B cell (primary cell): ENCODE data around the gene ANAPC13. TPM values are rescaled to one million over a fixed set of nuclear protein-coding genes. Genes with fewer than 3 reads are reported as not detected.

Experiments
- ATAC-seq: fragments of 200-7000 bp; cut with Tn5 transposase; one replicate; pipeline ENCODE4 v1.10.0; 2021; ENCODE audit warnings: low read depth, mild to moderate bottlenecking, moderate number of reproducible peaks, moderate library complexity
- CTCF ChIA-PET: fragments of 350-600 bp; sonication (Branson Sonifier 250); formaldehyde crosslinking; loops from one replicate; lab custom pipeline; 2021; ENCODE audit warnings: antibody characterized with exemption, inconsistent platforms; lab: Charles Lee
- POLR2A ChIA-PET: fragments of 350-600 bp; sonication (Branson Sonifier 250); formaldehyde crosslinking; loops from one replicate; lab custom pipeline; 2021; ENCODE audit warnings: antibody characterized with exemption; lab: Charles Lee
- DNase-seq: peaks from one replicate; pipeline ENCODE4 v3.0.0; 2013
- H2AFZ ChIP-seq: 2 replicates; pipeline ENCODE4 v1.6.1; 2012; ENCODE audit warnings: mild to moderate bottlenecking, low read depth, low read length; ENCODE audit not compliant: insufficient read depth, poor library complexity, severe bottlenecking
- H3K27ac ChIP-seq, 2 donors: 1 replicate in 1 of 2; 2 replicates in 1 of 2; pipeline ENCODE4 v1.5.1; 2012 to 2013; ENCODE audit warnings: low read length in 2 of 2, mild to moderate bottlenecking in 2 of 2, moderate library complexity in 1 of 2
- H3K27me3 ChIP-seq, 4 experiments: fragments of 200-600 bp in 1 of 4; sonication (generic) in 1 of 4; replicated peaks in 1 of 4; 1 replicate in 2 of 4; 2 replicates in 2 of 4; pipeline versions ENCODE4 v1.6.1 to v1.7.0; 2013 to 2016; ENCODE audit warnings: low read length in 3 of 4, mild to moderate bottlenecking in 2 of 4, mixed read lengths in 1 of 4, moderate library complexity in 1 of 4; ENCODE audit not compliant: insufficient read depth in 4 of 4, control insufficient read depth in 3 of 4; ENCODE audit errors: control extremely low read depth in 1 of 4
- H3K36me3 ChIP-seq, 2 experiments: replicated peaks in 1 of 2; 1 replicate in 1 of 2; 2 replicates in 1 of 2; pipeline versions ENCODE4 v1.6.1 to v1.7.1; 2013; ENCODE audit warnings: low read length in 1 of 2; ENCODE audit not compliant: insufficient read depth in 2 of 2, control insufficient read depth in 1 of 2; ENCODE audit errors: control extremely low read depth in 1 of 2, extremely low read depth in 1 of 2
- H3K4me1 ChIP-seq, 2 donors: fragments of 200-600 bp in 1 of 2; sonication (generic) in 1 of 2; 1 replicate in 1 of 2; 2 replicates in 1 of 2; pipeline versions ENCODE4 v1.5.1 to v1.6.1; 2013 to 2017; ENCODE audit warnings: low read length in 2 of 2; ENCODE audit not compliant: control insufficient read depth in 2 of 2, insufficient read depth in 2 of 2
- H3K4me2 ChIP-seq: replicated peaks from 2 replicates; pipeline ENCODE3; 2012; ENCODE audit warnings: mild to moderate bottlenecking, low read depth, low read length; ENCODE audit not compliant: poor library complexity, severe bottlenecking
- H3K4me3 ChIP-seq, 5 experiments: fragments of 200-600 bp in 1 of 5; sonication (generic) in 1 of 5; 1 replicate in 3 of 5; 2 replicates in 2 of 5; pipeline versions ENCODE4 v1.5.1 to v1.7.0; 2011 to 2016; ENCODE audit warnings: low read length in 4 of 5, mild to moderate bottlenecking in 4 of 5, low read depth in 2 of 5, control low read depth in 1 of 5, moderate library complexity in 1 of 5; ENCODE audit not compliant: insufficient read depth in 1 of 5; ENCODE audit errors: control extremely low read depth in 1 of 5, extremely low read depth in 1 of 5
- H3K79me2 ChIP-seq: fragments of 200-600 bp; sonication (generic); one replicate; pipeline ENCODE4 v1.6.0; 2016; ENCODE audit warnings: low read length; ENCODE audit not compliant: control insufficient read depth, insufficient read depth
- H3K9ac ChIP-seq: fragments of 200-600 bp; sonication (generic); 2 replicates; pipeline ENCODE4 v1.6.1; 2017; ENCODE audit warnings: mild to moderate bottlenecking, low read length, moderate library complexity
- H3K9me3 ChIP-seq, 3 donors: one replicate each; pipeline versions ENCODE4 v1.6.1 to v1.7.1; 2013; ENCODE audit warnings: low read length in 2 of 3; ENCODE audit not compliant: control insufficient read depth in 2 of 3, insufficient read depth in 1 of 3; ENCODE audit errors: control extremely low read depth in 1 of 3
- H4K20me1 ChIP-seq: 2 replicates; pipeline ENCODE4 v1.6.0; 2012; ENCODE audit warnings: mild to moderate bottlenecking, low read length; ENCODE audit not compliant: insufficient read depth, control insufficient read depth, poor library complexity, severe bottlenecking
- H3K27ac Mint-ChIP-seq: one replicate; pipeline ENCODE4 v1.8.0; 2021; ENCODE audit warnings: mixed read lengths
- H3K27me3 Mint-ChIP-seq: one replicate; pipeline ENCODE4 v1.8.0; 2021; ENCODE audit warnings: mixed read lengths
- H3K4me1 Mint-ChIP-seq: one replicate; pipeline ENCODE4 v1.8.0; 2021; ENCODE audit warnings: mixed read lengths
- H3K4me3 Mint-ChIP-seq: one replicate; pipeline ENCODE4 v1.8.0; 2021; ENCODE audit warnings: mixed read lengths
- H3K9me3 Mint-ChIP-seq: one replicate; pipeline ENCODE4 v1.8.0; 2022; ENCODE audit warnings: mixed read lengths; ENCODE audit not compliant: insufficient read depth
- CTCF ChIP-seq: fragments of 200-600 bp; IDR thresholded peaks from one replicate; pipeline ENCODE4 v1.8.0; 2022; ENCODE audit warnings: antibody characterized with exemption, mild to moderate bottlenecking
- EZH2 ChIP-seq: IDR thresholded peaks from 2 replicates; pipeline ENCODE4 v1.6.1; 2012; ENCODE audit warnings: borderline replicate concordance, low read depth, mild to moderate bottlenecking, moderate library complexity, low read length; ENCODE audit not compliant: insufficient read depth, poor library complexity, severe bottlenecking
- WGBS: methylation state at CpG from one replicate; pipeline ENCODE4 v1.1.5; 2013; ENCODE audit warnings: missing lambda C conversion rate; ENCODE audit not compliant: insufficient coverage; 5-methylcytosine and 5-hydroxymethylcytosine counted together
- intact Hi-C: fragments of 100-400 bp; cut with micrococcal nuclease; formaldehyde crosslinking; loops from one replicate; pipeline ENCODE4 v1.10.0; 2022
- polyA plus RNA-seq: library from polyadenylated mRNA; depleted of rRNA; stranded (reverse); fragments of >200 nt; gene quantifications from 2 replicates; pipeline ENCODE4 v1.2.3, GENCODE V29; 2012
- total RNA-seq, 2 donors: library from RNA; stranded (reverse); fragments of 120-200 nt in 1 of 2; gene quantifications; 1 replicate in 1 of 2; 2 replicates in 1 of 2; pipeline versions ENCODE4 v1.2.3 to v1.2.4, GENCODE V29; 2013 to 2022

ANAPC13 gene
- total and polyA plus RNA-seq, 2 donors (not counting 1 experiment from before 2014, with no cell fraction given): 13.0 to 29.3 TPM

DNA sequence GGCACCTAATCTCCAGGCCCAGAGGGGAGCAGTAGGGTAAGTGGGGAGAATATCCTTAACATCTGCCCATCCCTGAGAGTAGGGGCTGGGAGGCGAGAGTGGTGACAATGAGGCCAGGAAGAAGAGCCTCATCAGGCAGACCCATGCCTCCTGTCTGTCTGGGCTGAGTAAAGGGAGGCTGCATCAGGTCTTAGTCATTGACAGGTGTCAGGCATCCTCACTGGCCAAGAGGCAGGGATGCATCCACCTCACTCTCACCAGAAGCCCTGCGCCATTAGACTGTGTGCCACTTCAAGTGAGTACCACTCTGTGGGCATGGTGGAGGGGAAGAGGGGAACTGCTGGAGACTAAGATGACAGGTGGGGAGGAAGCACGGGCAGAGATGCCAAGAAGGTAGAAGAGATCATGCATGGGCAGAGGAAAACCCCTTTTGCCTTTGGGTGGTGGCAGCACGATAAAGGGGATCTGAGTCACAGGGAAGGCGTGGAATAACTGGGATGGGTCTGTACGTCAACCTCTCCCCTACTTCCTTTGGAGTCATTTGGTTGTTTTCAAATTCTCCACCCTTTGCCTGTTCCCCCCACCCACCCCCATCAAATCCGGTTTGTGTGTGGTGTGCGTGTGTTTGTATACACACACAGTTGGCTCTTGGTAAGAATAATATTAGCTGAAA lies 14.1 kb downstream of the ANAPC13 start:
- Mint-ChIP-seq H3K27ac (no peak overlapping the region), H3K4me1 (no peaks in the 10 kb centered on the region), H3K9me3 (no peaks in the 10 kb centered on the region), H3K4me3 (no peak overlapping the region), H3K27me3 (no peaks in the 10 kb centered on the region)
- no peak overlapping the region for H3K27ac ChIP-seq
- H3K79me2 ChIP-seq: no peaks in the 10 kb centered on the region
- no peaks in the 10 kb centered on the region for H4K20me1 ChIP-seq
- no peaks in the 10 kb centered on the region for H3K9me3 ChIP-seq
- no peak overlapping the region for H2AFZ ChIP-seq
- intact Hi-C loops: loop anchor here (5.0 kb wide), 2 partner anchors 654 to 1744 kb away; no protein-coding TSS in a partner anchor
- DNase-seq (no peak), ATAC-seq (no peak)
- ChIA-PET POLR2A (no interaction called here), CTCF (interaction anchor here (6.4 to 7.9 kb wide), 3 partner anchors 14 to 273 kb away, joined by 91 to 189 read pairs (median 121); partner anchors contain the start of genes ANAPC13 and CEP63)
- H3K4me2 ChIP-seq: no peak overlapping the region
- 89% methylated on average over 1 of the region's 8 CpGs for WGBS
- peaks cover 5 to 20% of the 10 kb centered on the region in 2 experiments for H3K36me3 ChIP-seq
- H3K9ac ChIP-seq: no peak overlapping the region
- TF ChIP-seq CTCF: no peak
- TF ChIP-seq EZH2: no peak
- H3K4me3 ChIP-seq: no peak overlapping the region
- no peaks in the 10 kb centered on the region for H3K27me3 ChIP-seq
- H3K4me1 ChIP-seq: no peaks in the 10 kb centered on the region

DNA sequence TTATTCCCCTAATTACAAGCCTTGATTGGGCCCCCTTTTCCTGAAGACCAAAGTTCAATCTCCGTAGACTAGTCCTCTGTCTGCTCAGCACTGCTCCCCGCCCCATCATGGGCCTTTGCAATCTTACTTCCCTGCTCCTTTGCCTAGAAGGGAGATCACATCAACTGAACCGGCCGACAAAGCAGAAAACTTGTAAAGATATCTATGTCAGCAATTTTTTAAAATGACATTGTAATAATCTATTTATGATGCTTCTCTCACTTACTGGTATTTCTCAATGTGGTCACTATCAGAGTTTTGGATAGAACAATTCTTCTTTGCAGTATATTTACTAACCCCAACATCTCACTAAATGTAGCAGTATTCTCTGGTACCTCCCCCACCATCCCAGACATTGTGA lies 17.3 kb downstream of the ANAPC13 start:
- Histone ChIP-seq H2AFZ (no peak overlapping the region), H3K4me3 (no peak overlapping the region), H3K79me2 (no peaks in the 10 kb centered on the region), H4K20me1 (no peaks in the 10 kb centered on the region), H3K27me3 (no peaks in the 10 kb centered on the region), H3K9ac (no peak overlapping the region), H3K4me2 (no peak overlapping the region), H3K9me3 (no peaks in the 10 kb centered on the region), H3K36me3 (peaks cover 4 to 7% of the 10 kb centered on the region in 2 experiments), H3K4me1 (no peaks in the 10 kb centered on the region), H3K27ac (no peak overlapping the region)
- TF ChIP-seq CTCF (no peak), EZH2 (no peak)
- ChIA-PET CTCF (interaction anchor here (0.7 kb wide), 1 partner anchor 512 kb away, joined by 6 read pairs; no protein-coding TSS in a partner anchor), POLR2A (no interaction called here)
- Mint-ChIP-seq H3K27me3 (no peaks in the 10 kb centered on the region), H3K4me3 (no peak overlapping the region), H3K4me1 (no peaks in the 10 kb centered on the region), H3K9me3 (no peaks in the 10 kb centered on the region), H3K27ac (no peak overlapping the region)
- 92% methylated on average over 2 of the region's 4 CpGs for WGBS
- intact Hi-C loops: no loop called here
- no peak for ATAC-seq
- DNase-seq: no peak
